Muscle of leg (tissue), 11 donors: ENCODE results near the gene LCE3B. TPM values are rescaled to one million over a fixed set of nuclear protein-coding genes. Genes with fewer than 3 reads are reported as not detected.

Experiments
- DNase-seq: peaks from one replicate; pipeline ENCODE4 v3.0.0; 2013
- H3K27ac ChIP-seq: one replicate; pipeline ENCODE4 v1.5.1; 2013; ENCODE audit warnings: mild to moderate bottlenecking, low read length, control low read depth
- H3K27me3 ChIP-seq: one replicate; pipeline ENCODE4 v1.6.1; 2013; ENCODE audit warnings: low read length; ENCODE audit not compliant: control insufficient read depth, insufficient read depth
- H3K36me3 ChIP-seq: one replicate; pipeline ENCODE4 v1.6.1; 2013; ENCODE audit warnings: low read length; ENCODE audit not compliant: control insufficient read depth, insufficient read depth
- H3K4me1 ChIP-seq: one replicate; pipeline ENCODE4 v1.6.1; 2013; ENCODE audit warnings: low read length; ENCODE audit not compliant: control insufficient read depth, insufficient read depth
- H3K4me3 ChIP-seq: one replicate; pipeline ENCODE4 v1.5.1; 2013; ENCODE audit warnings: low read length, control low read depth
- H3K9me3 ChIP-seq: replicated peaks from 2 replicates; pipeline ENCODE4 v1.6.1; 2013; ENCODE audit warnings: low read depth, low read length; ENCODE audit not compliant: control insufficient read depth
- WGBS: methylation state at CpG from one replicate; pipeline ENCODE4 v1.1.5; 2013; ENCODE audit warnings: missing lambda C conversion rate; ENCODE audit not compliant: insufficient coverage; 5-methylcytosine and 5-hydroxymethylcytosine counted together
- polyA plus RNA-seq, 8 donors: library from polyadenylated mRNA; unstranded; fragments of 120-200 nt; gene quantifications; one replicate each; pipeline versions ENCODE4 v1.2.1 to v1.2.3, GENCODE V29; 2013; ENCODE audit warnings: inconsistent platforms in 1 of 8, low replicate concordance in 1 of 8; ENCODE audit not compliant: insufficient read length in 8 of 8, insufficient read depth in 1 of 8
- total RNA-seq: library from RNA; stranded (reverse); fragments of 120-200 nt; gene quantifications from one replicate; pipeline ENCODE4 v1.2.4, GENCODE V29; 2013

The LCE3B gene
- total and polyA plus RNA-seq, 9 donors, result not detected

GRCh38 chr1:152656459-152656858 is 42.8 kb downstream of the LCE3B start:
- WGBS, result 100% methylated on average over 1 of the region's 2 CpGs
- DNase-seq, result no peak

GRCh38 chr1:152657677-152658076 is 44.1 kb downstream of the LCE3B start:
- DNase-seq, result no peak
- Histone ChIP-seq H3K27ac (no peak overlapping the region), H3K27me3 (no peaks in the 10 kb centered on the region), H3K9me3 (no peaks in the 10 kb centered on the region), H3K36me3 (no peaks in the 10 kb centered on the region), H3K4me1 (no peaks in the 10 kb centered on the region), H3K4me3 (no peak overlapping the region)
- WGBS, result no CpG with 5 or more reads among the region's 4 CpGs

More at GRCh38 chr1:152656459-152656858, 42.8 kb downstream of the LCE3B start:
- Histone ChIP-seq H3K27ac (no peak overlapping the region), H3K4me1 (no peaks in the 10 kb centered on the region), H3K27me3 (no peaks in the 10 kb centered on the region), H3K36me3 (no peaks in the 10 kb centered on the region), H3K9me3 (no peaks in the 10 kb centered on the region), H3K4me3 (no peak overlapping the region)

DNA sequence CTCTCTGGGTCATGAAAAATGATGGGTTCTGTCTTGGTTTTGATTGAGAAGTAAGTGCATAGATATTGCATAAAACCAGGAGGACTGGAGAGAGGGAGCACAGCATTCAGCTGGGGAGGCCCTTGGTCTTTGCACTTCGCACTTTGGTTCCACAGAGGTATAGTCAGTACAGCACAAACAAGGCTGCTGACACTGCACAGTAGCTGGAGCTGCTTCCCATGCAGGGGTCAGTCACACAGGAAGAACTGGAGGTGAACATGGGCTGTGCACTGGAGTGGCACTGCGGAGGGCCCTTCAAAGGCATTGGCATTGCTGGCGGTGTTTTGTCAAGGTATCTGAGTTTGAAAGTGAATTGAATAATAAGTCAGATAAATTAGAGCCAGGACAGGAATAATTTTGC is 45.0 kb downstream of the LCE3B start:
- DNase-seq, result no peak
- H3K4me3 ChIP-seq, result no peak overlapping the region
- 86% methylated on average over 1 of the region's 3 CpGs for WGBS
- H3K9me3 ChIP-seq, result no peaks in the 10 kb centered on the region
- no peak overlapping the region for H3K27ac ChIP-seq
- H3K27me3 ChIP-seq, result no peaks in the 10 kb centered on the region
- no peaks in the 10 kb centered on the region for H3K4me1 ChIP-seq
- H3K36me3 ChIP-seq, result no peaks in the 10 kb centered on the region

- Histone ChIP-seq H3K36me3 (no peaks in the 10 kb centered on the region), H3K27me3 (no peaks in the 10 kb centered on the region), H3K4me1 (no peaks in the 10 kb centered on the region), H3K9me3 (no peaks in the 10 kb centered on the region), H3K27ac (no peak within 1 kb of the TSS), H3K4me3 (no peak within 1 kb of the TSS)
- no CpG with 5 or more reads among the region's 3 CpGs for whole genome bisulfite sequencing
- DNase-seq, result no peak
These were observed 49.5 kb downstream of the LCE3B start, which contains the start of gene LCE2D for GRCh38 chr1:152663098-152663497. Gene LCE2D (plus strand): TSS chr1:152663380. CDS start chr1:152664106, 726 bp downstream.

Other genes with a start within 250 kb of the LCE3B start
- not detected for gene CRNN, start 199.5 kb upstream of the LCE3B start, total RNA-seq
- not detected for gene CRNN, start 199.5 kb upstream of the LCE3B start, polyA plus RNA-seq
- not detected for gene LCE5A, start 103.0 kb upstream of the LCE3B start, total RNA-seq
- gene LCE5A, start 103.0 kb upstream of the LCE3B start, polyA plus RNA-seq, result not detected
- gene CRCT1, start 99.3 kb upstream of the LCE3B start, total RNA-seq, result not detected
- gene CRCT1, start 99.3 kb upstream of the LCE3B start, polyA plus RNA-seq, result not detected
- gene LCE3E, start 47.0 kb upstream of the LCE3B start, total RNA-seq, result not detected
- not detected for gene LCE3E, start 47.0 kb upstream of the LCE3B start, polyA plus RNA-seq
- not detected for gene LCE3D, start 33.3 kb upstream of the LCE3B start, total RNA-seq
- not detected for gene LCE3D, start 33.3 kb upstream of the LCE3B start, polyA plus RNA-seq
- gene LCE3C, start 13.6 kb upstream of the LCE3B start, total RNA-seq, result not detected
- gene LCE3C, start 13.6 kb upstream of the LCE3B start, polyA plus RNA-seq, result not detected
- gene LCE3A, start 9.3 kb downstream of the LCE3B start, total RNA-seq, result not detected
- gene LCE3A, start 9.3 kb downstream of the LCE3B start, polyA plus RNA-seq, result not detected
- not detected for gene LCE2D, start 49.6 kb downstream of the LCE3B start, total RNA-seq
- gene LCE2D, start 49.6 kb downstream of the LCE3B start, polyA plus RNA-seq, result not detected
- gene LCE2C, start 61.5 kb downstream of the LCE3B start, total RNA-seq, result not detected
- not detected for gene LCE2C, start 61.5 kb downstream of the LCE3B start, polyA plus RNA-seq
- gene LCE2B, start 72.3 kb downstream of the LCE3B start, total RNA-seq, result not detected
- not detected for gene LCE2B, start 72.3 kb downstream of the LCE3B start, polyA plus RNA-seq
- not detected for gene LCE2A, start 84.5 kb downstream of the LCE3B start, total RNA-seq
- not detected for gene LCE2A, start 84.5 kb downstream of the LCE3B start, polyA plus RNA-seq
- not detected for gene LCE4A, start 94.3 kb downstream of the LCE3B start, total RNA-seq
- not detected for gene LCE4A, start 94.3 kb downstream of the LCE3B start, polyA plus RNA-seq
- not detected for gene KPRP, start 144.2 kb downstream of the LCE3B start, total RNA-seq
- gene KPRP, start 144.2 kb downstream of the LCE3B start, polyA plus RNA-seq, result not detected
- not detected for gene LCE1F, start 161.3 kb downstream of the LCE3B start, total RNA-seq
- not detected for gene LCE1F, start 161.3 kb downstream of the LCE3B start, polyA plus RNA-seq
- gene LCE1E, start 172.4 kb downstream of the LCE3B start, total RNA-seq, result not detected
- not detected for gene LCE1E, start 172.4 kb downstream of the LCE3B start, polyA plus RNA-seq
- gene LCE1D, start 182.9 kb downstream of the LCE3B start, total RNA-seq, result not detected
- not detected for gene LCE1D, start 182.9 kb downstream of the LCE3B start, polyA plus RNA-seq
- gene LCE1C, start 192.8 kb downstream of the LCE3B start, total RNA-seq, result not detected
- gene LCE1C, start 192.8 kb downstream of the LCE3B start, polyA plus RNA-seq, result not detected
- gene LCE1B, start 198.2 kb downstream of the LCE3B start, total RNA-seq, result not detected
- gene LCE1B, start 198.2 kb downstream of the LCE3B start, polyA plus RNA-seq, result not detected
- not detected for gene LCE1A, start 213.7 kb downstream of the LCE3B start, total RNA-seq
- not detected for gene LCE1A, start 213.7 kb downstream of the LCE3B start, polyA plus RNA-seq
- gene LCE6A, start 229.0 kb downstream of the LCE3B start, total RNA-seq, result not detected
- gene LCE6A, start 229.0 kb downstream of the LCE3B start, polyA plus RNA-seq, result not detected
- gene LCE7A, start 246.2 kb downstream of the LCE3B start, total RNA-seq, result not detected
- not detected for gene LCE7A, start 246.2 kb downstream of the LCE3B start, polyA plus RNA-seq